GM13976 (cell line): ENCODE results near the gene FBXO24.

Experiments used
- DNase-seq: peaks from one replicate; pipeline ENCODE4 v3.0.0; 2012; ENCODE audit warnings: low spot score
- CTCF ChIP-seq: IDR thresholded peaks from 2 replicates; pipeline ENCODE4 v1.5.1; 2012; ENCODE audit warnings: borderline replicate concordance, mild to moderate bottlenecking; ENCODE audit not compliant: insufficient read depth; ENCODE audit errors: extremely low read depth, missing control alignments, control extremely low read depth
- in situ Hi-C: fragments of 300-500 bp; cut with MboI; formaldehyde crosslinking; loops from one replicate; pipeline ENCODE4 v1.12.0; 2022; ENCODE audit warnings: low sequenced_read_pairs, mixed read lengths, inconsistent platforms; ENCODE audit not compliant: unreplicated experiment

Gene FBXO24

GRCh38 chr7:100623951-100624824 is 38.1 kb downstream of the FBXO24 start:
- in situ Hi-C loops: no loop called here
- TF ChIP-seq CTCF: no peak
- DNase-seq: no peak

GRCh38 chr7:100626055-100626454 is 39.9 kb downstream of the FBXO24 start:
- DNase-seq: no peak
- TF ChIP-seq CTCF: no peak
- in situ Hi-C loops: no loop called here

GRCh38 chr7:100626530-100627237 is 40.6 kb downstream of the FBXO24 start:
- no peak for TF ChIP-seq CTCF
- DNase-seq: peak; percentile 98
- in situ Hi-C loops: no loop called here

- TF ChIP-seq CTCF: no peak
- DNase-seq: no peak
- in situ Hi-C loops: no loop called here
Measured at GRCh38 chr7:100627238-100627549, 41.1 kb downstream of the FBXO24 start.

GRCh38 chr7:100629117-100629716 is 43.1 kb downstream of the FBXO24 start:
- in situ Hi-C loops: no loop called here

More at GRCh38 chr7:100629117-100629716, 43.1 kb downstream of the FBXO24 start:
- peak; percentile 70 for DNase-seq
- peak; percentile 41 for TF ChIP-seq CTCF
